Ascending aorta (tissue), 2 donors: Measurements from ENCODE around the gene AGMAT. TPM values are rescaled to one million over a fixed set of nuclear protein-coding genes. Genes with fewer than 3 reads are reported as not detected.

Experiments
- DNase-seq, 2 donors: peaks; one replicate each; pipeline ENCODE4 v3.0.0-alpha.2; 2019; ENCODE audit warnings: low spot score in 2 of 2
- H3K27ac ChIP-seq, 2 donors: fragments of 200-600 bp; sonication (generic); one replicate each; pipeline ENCODE4 v1.5.1; 2016 to 2017; ENCODE audit warnings: mild to moderate bottlenecking in 1 of 2
- H3K27me3 ChIP-seq: fragments of 200-600 bp; sonication (generic); one replicate; pipeline ENCODE4 v1.5.1; 2017
- H3K36me3 ChIP-seq, 2 donors: fragments of 200-600 bp; sonication (generic); one replicate each; pipeline ENCODE4 v1.5.1; 2016
- H3K4me1 ChIP-seq, 2 donors: fragments of 200-600 bp; sonication (generic); one replicate each; pipeline ENCODE4 v1.5.1; 2016 to 2017; ENCODE audit warnings: mild to moderate bottlenecking in 1 of 2
- H3K4me3 ChIP-seq, 2 donors: fragments of 200-600 bp; sonication (generic); one replicate each; pipeline ENCODE4 v1.5.1; 2016 to 2017; ENCODE audit warnings: mild to moderate bottlenecking in 1 of 2
- H3K9me3 ChIP-seq, 2 donors: fragments of 200-600 bp; sonication (generic); one replicate each; pipeline ENCODE4 v1.5.1; 2016
- intact Hi-C: fragments of 100-400 bp; cut with DNase I; formaldehyde crosslinking; loops from one replicate; pipeline ENCODE4 v1.15.1; 2023
- total RNA-seq: library from RNA; depleted of rRNA; stranded (reverse); fragments of >200 nt; gene quantifications from one replicate; pipeline ENCODE4 v1.1.0, GENCODE V29; 2016
- TF ChIP-seq, protein P1 (sequence below), 3 experiments: fragments of 200-600 bp in 2 of 3; fragments of 450-650 bp in 1 of 3; sonication (generic) in 2 of 3; IDR thresholded peaks; one replicate each; pipeline ENCODE4 v1.5.1; 2016 to 2019; ENCODE audit warnings: antibody characterized with exemption in 3 of 3, mild to moderate bottlenecking in 1 of 3, moderate library complexity in 1 of 3

The AGMAT gene
- total RNA-seq, 1 donor from 2014 or later = 1.1 TPM

DNA sequence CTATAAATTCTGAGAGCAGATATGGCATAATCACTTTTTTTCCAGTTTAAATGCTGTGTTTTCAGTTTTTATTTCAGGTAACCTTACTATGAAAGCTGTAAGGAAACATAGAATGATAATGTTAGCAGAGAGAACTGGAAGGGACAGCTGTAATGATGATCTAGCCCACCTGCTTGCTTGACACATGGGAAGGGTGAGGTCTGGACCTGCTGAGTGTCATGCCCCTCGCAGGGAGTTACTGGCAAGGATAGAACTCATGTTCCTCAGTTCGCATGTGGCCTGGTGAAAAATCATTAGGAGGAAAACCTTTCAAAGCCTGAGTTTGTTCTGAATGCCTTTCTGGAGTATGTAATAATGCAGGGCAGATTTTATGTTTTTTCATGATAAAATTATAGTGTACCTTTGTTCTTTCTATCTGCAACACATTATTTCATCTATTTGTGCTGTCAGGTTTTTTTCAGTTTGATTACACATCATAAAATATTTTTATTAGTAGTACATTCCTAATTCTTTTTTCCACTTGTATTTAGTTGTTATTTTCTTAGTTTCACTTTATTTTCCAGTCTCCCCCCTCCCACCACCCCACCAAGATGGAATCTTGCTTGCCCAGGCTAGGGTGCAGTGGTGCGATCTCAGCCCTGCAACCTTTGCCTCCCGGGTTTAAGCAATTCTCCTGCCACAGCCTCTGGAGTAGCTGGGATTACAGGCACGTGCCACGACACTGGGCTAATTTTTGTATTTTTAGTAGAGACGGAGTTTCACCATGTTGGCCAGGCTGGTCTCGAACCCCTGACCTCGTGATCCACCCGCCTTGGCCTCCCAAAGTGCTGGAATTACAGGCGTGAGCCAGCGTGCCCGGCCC, 40.4 kb upstream of the AGMAT start:
- intact Hi-C loops = no loop called here
- Histone ChIP-seq H3K9me3 (no peaks in the 10 kb centered on the region), H3K4me3 (no peak overlapping the region), H3K4me1 (peaks cover 0 to 3% of the 10 kb centered on the region in 2 donors), H3K27me3 (no peaks in the 10 kb centered on the region), H3K36me3 (peaks cover 11 to 19% of the 10 kb centered on the region in 2 donors), H3K27ac (no peak overlapping the region)
- no peak for DNase-seq
- TF ChIP-seq, protein P1, sequence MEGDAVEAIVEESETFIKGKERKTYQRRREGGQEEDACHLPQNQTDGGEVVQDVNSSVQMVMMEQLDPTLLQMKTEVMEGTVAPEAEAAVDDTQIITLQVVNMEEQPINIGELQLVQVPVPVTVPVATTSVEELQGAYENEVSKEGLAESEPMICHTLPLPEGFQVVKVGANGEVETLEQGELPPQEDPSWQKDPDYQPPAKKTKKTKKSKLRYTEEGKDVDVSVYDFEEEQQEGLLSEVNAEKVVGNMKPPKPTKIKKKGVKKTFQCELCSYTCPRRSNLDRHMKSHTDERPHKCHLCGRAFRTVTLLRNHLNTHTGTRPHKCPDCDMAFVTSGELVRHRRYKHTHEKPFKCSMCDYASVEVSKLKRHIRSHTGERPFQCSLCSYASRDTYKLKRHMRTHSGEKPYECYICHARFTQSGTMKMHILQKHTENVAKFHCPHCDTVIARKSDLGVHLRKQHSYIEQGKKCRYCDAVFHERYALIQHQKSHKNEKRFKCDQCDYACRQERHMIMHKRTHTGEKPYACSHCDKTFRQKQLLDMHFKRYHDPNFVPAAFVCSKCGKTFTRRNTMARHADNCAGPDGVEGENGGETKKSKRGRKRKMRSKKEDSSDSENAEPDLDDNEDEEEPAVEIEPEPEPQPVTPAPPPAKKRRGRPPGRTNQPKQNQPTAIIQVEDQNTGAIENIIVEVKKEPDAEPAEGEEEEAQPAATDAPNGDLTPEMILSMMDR (IDR thresholded peaks at IDR 0.05) = no peak

DNA sequence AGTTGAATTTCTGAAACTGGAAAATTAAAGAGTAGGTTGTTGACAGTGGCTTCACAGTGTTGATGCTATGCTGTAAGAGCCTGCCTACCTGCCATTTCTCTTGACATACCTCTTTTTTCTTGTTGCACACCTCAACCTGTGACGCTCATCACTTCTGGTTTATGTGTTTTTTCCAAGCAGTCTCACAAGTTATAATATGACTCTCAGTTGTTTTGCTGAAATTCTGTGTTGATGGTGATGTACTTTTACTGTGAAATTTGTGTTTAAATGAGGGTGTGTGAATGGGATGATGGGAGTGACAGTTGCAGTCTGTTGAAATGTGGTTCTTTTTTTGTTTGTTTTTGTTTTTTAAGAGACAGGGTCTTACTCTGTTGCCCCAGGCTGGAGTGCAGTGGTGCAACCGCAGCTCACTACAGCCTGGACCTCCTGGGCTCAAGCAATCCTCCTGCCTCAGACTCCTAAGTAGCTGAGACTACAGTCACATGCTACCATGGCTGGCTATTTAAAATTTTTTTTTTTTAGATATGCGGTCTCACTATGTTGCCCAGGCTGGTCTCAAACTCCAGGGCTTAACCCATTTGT, 39.4 kb upstream of the AGMAT start:
- peak in 1 of 2 donors; percentile 8 for DNase-seq
- H3K4me1 ChIP-seq = peaks cover 0 to 8% of the 10 kb centered on the region in 2 donors
- intact Hi-C loops = no loop called here

DNA sequence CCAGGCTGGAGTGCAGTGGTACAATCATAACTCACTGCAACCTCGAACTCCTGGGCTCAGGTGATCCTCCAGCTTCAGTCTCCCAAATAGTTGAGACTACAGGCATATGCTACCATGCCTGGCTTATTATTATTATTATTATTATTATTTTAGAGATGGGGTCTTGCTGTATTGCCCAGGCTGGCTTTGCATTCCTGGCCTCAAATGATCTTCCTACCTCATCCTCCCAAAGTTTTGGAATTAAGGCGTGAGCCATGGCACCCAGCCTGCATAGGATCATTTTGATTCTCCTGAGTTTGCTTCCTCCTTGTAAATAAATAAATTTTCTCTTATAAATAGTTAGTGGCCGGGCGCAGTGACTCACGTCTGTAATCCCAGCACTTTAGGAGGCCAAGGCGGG, 38.6 kb upstream of the AGMAT start:
- Histone ChIP-seq H3K9me3 (no peaks in the 10 kb centered on the region), H3K4me3 (no peak overlapping the region), H3K27ac (no peak overlapping the region), H3K4me1 (peaks cover 0 to 11% of the 10 kb centered on the region in 2 donors), H3K36me3 (peaks cover 6 to 15% of the 10 kb centered on the region in 2 donors), H3K27me3 (no peaks in the 10 kb centered on the region)
- DNase-seq = peak in 1 of 2 donors; percentile 22
- intact Hi-C loops = no loop called here
- TF ChIP-seq, protein P1 (IDR thresholded peaks at IDR 0.05) = no peak

More for the DNA sequence above, 39.4 kb upstream of the AGMAT start:
- Histone ChIP-seq H3K27ac (no peak overlapping the region), H3K36me3 (peaks cover 6 to 15% of the 10 kb centered on the region in 2 donors), H3K9me3 (no peaks in the 10 kb centered on the region), H3K4me3 (no peak overlapping the region), H3K27me3 (no peaks in the 10 kb centered on the region)
- TF ChIP-seq, protein P1 (IDR thresholded peaks at IDR 0.05) = no peak

- Histone ChIP-seq H3K4me3 (no peak overlapping the region), H3K36me3 (peaks cover 6 to 14% of the 10 kb centered on the region in 2 donors), H3K4me1 (peaks cover 0 to 11% of the 10 kb centered on the region in 2 donors), H3K27ac (no peak overlapping the region), H3K27me3 (no peaks in the 10 kb centered on the region), H3K9me3 (no peaks in the 10 kb centered on the region)
- peak in 1 of 2 donors; percentile 18 for DNase-seq
- TF ChIP-seq, protein P1 (IDR thresholded peaks at IDR 0.05) = no peak
- intact Hi-C loops = no loop called here
Observed at GRCh38 chr1:15622712-15623373, 38.0 kb upstream of the AGMAT start.

- H3K27me3 ChIP-seq = no peaks in the 10 kb centered on the region
- H3K4me3 ChIP-seq = no peak overlapping the region
- intact Hi-C loops = no loop called here
- TF ChIP-seq, protein P1 (IDR thresholded peaks at IDR 0.05) = no peak
- H3K9me3 ChIP-seq = no peaks in the 10 kb centered on the region
- H3K4me1 ChIP-seq = peaks cover 0 to 11% of the 10 kb centered on the region in 2 donors
- H3K27ac ChIP-seq = no peak overlapping the region
- peak in 1 of 2 donors; percentile 34 for DNase-seq
- H3K36me3 ChIP-seq = peaks cover 5 to 6% of the 10 kb centered on the region in 2 donors
Observed at GRCh38 chr1:15621975-15622374, 37.1 kb upstream of the AGMAT start.
